ACHN (cell line): ENCODE measurements around the gene TH.

Source experiments
- DNase-seq: peaks from one replicate; pipeline ENCODE4 v3.0.0-alpha.2; 2015
- in situ Hi-C: cut with HindIII; loops from 2 replicates; pipeline ENCODE4 v1.10.0; 2017; ENCODE audit warnings: low sequenced_read_pairs, low pct_ligation_motif_present, low pct_unique_long_range_greater_than_20kb

The TH gene

DNA sequence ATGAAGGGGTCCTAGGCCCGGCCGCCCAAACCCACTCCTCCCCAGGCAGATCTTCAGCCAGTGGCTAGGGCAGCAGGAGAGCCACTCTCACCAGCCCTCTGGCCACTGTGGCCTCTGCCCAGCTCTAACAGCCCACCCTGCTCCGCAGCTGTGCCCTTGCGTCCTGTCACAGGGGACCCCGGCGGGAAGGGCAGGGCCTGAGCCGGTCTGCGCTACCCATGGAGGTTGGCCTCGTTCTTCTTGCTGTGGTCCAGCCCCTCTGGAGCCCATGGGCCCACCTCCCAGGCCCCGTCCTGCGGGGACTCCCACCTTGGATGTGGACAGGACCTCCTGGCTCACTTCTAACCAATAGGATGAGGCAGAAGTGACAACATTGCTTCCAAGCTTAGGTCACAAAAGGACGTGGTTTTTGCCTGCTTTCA lies 38.3 kb upstream of the TH start:
- in situ Hi-C loops, result no loop called here
- DNase-seq, result no peak

DNA sequence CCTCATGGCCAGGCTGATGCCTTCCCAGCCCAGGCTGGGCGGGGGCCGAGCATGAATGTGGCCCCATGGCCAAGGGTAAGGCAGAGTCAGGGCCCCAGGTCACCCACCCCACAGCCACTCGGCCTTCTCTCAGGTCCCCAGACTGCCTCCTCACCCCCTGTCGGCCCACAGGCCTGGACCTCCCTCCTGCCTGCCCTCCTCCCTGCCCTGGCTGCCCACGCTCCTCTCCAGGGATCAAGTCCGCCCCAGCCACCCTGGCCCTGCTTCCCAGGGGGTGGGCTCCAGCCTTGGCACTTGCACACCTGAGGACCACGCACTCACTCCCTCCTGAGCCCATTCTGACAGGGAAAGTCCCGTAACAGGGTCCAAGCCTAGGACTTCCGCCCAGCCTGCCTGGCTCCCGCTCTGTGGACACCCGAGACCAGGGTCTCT lies 37.8 kb upstream of the TH start:
- in situ Hi-C loops, result no loop called here
- DNase-seq, result no peak

- in situ Hi-C loops, result no loop called here
- peak; percentile 4 for DNase-seq
These were observed 37.2 kb upstream of the TH start for GRCh38 chr11:2208691-2209369.

DNA sequence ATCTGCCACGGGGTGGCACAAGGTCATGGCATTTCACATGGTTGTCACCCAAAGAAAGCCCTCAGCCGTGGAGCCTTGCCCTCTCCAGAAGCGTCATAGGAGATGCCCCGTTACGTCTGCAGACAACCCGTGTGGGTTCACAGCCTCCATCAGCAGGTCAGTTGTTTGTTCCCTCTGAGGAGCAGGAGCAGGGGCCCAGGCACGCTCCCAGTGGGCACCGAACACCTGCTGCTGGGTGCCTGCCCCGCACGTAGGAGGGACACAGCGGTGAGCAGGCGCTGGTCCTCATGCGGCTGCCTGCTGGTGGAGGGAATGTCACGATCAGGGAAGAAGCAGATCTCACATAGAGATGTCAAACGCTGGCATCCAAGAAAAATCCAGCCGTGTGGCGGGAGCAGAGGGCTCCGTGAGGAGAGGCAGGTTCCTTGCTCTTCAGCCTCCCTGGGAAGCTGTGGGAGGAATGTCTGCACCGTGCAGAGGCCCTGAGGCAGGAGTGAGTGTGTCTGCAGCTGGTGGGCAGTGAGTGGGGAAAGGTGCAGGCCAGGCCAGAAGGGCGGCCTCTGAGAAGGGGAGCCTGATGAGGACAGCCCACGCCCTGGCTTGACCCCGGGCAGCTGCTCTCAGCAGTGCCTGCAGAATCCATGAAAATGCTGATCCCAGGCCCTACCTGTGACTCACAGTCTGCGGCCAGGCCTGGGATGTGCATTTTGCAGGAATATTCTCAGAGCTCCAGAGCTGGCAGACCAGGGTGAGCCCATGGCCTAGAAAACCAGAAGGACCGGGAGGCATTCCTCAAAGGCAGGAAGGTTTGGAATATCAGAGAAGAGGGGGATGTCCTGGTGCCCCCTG lies 36.4 kb upstream of the TH start:
- in situ Hi-C loops, result no loop called here
- no peak for DNase-seq

- no peak for DNase-seq
- in situ Hi-C loops, result no loop called here
These were observed 35.6 kb upstream of the TH start for GRCh38 chr11:2207212-2207611.

GRCh38 chr11:2205981-2206690 lies 34.5 kb upstream of the TH start:
- in situ Hi-C loops, result no loop called here
- no peak for DNase-seq

DNA sequence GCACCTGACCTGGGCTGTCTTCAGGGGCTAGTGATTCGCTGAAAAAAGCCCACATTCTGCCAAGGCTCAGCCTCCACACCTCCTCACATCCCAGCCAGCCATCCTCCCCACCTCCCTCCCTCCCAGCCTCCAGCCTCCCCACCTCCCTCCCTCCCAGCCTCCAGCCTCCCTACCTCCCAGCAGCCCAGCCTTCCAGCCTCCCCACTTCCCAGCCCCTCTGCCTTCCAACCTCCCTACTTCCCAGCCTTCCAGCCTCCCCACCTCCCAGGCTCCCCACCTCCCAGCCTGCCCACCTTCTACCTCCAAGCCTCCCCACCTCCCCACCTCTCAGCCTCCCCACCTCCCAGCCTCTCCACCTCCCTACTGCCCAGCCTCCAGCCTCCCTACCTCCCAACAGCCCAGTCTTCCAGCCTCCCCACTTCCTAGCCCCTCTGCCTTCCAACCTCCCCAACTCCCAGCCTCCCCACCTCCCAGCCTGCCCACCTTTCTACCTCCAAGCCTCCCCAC lies 33.7 kb upstream of the TH start:
- in situ Hi-C loops, result no loop called here
- no peak for DNase-seq

DNA sequence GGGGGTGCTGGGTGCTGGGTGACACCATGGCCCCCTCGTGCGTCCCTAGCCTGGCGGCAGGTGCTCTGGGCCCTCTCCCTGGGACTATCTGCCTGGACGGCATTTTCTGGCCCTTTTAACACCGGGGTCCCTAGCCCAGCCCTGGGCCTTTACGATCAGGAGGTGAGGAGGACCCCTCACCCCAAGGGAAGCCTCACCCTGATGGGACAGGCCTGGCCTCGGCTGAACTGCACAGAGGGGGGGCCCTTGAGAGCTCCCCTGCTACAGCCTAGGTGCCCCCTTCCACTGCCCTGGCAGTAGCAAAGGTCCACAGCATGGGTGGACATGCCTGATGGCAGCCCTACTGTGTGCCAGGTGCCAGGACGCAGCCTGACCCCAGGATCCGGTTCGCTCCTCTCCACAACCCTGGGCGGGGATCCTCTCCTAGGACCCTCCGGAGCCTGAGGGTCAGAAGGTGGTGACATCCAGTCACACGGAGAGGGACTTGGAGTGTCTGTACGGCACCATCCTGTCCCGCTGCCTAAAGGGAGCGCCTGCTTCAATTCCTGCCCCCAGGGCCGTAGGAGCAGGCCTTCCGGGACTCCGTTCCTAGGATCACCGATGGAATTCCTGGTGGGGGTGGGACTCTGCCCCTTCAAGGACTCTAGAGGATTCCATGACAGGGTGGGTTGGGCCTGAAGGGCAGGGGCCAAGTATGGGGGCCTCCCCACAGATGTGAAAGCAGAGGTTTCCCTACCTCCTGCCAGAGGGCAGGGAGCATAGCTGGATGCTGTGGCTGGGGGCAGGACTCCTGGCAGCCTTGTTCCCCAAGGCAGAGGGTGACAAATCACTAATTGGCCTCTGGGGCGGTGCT lies 33.0 kb upstream of the TH start:
- in situ Hi-C loops, result no loop called here
- no peak for DNase-seq

GRCh38 chr11:2203440-2204259 lies 32.0 kb upstream of the TH start:
- DNase-seq, result no peak
- in situ Hi-C loops, result no loop called here

DNA sequence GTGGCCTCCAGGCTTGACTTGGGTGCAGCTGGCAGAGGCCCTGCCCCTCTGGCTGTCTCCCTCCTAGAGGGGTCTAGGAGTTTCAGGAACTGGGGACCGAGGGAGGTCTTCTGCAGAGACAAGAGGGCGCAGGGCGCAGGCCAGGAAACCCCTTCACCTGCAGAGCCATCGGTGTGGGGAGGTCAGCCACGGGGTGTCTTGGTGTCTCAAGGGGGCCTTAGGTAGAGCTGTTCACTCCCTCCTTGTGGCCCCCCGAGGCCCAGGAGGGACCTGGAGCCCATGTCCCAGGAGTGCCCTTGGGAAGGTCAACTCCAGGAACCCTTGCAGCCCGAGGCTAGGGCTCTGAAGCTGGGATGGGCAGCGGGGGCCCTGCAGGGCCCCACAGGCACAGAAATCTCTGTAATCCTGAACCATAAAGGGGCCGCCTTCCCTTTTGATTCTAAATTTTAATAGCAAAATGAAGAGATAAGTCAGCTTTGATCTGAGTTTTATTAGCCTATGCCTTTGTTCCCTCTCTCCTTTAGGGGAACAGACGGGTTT lies 31.4 kb upstream of the TH start:
- in situ Hi-C loops, result no loop called here
- DNase-seq, result no peak

GRCh38 chr11:2202071-2202899 lies 30.7 kb upstream of the TH start:
- in situ Hi-C loops, result no loop called here
- no peak for DNase-seq

GRCh38 chr11:2201542-2201941 lies 29.9 kb upstream of the TH start:
- no peak for DNase-seq
- in situ Hi-C loops, result no loop called here

GRCh38 chr11:2200957-2201519 lies 29.4 kb upstream of the TH start:
- no peak for DNase-seq
- in situ Hi-C loops, result no loop called here

GRCh38 chr11:2200536-2200935 lies 28.9 kb upstream of the TH start:
- no peak for DNase-seq
- in situ Hi-C loops, result no loop called here

- no peak for DNase-seq
- in situ Hi-C loops, result no loop called here
These were observed 28.1 kb upstream of the TH start for GRCh38 chr11:2199466-2200341.
